BLaER1 treated with 17β-estradiol and CSF1 and Interleukin-3, amounts not matched to agents 10 nM and 100 nM (cell line): ENCODE data around the gene FRY.

Source experiments
- H3K27ac ChIP-seq, 11 experiments: shearing (Covaris generic); formaldehyde crosslinking; 2 replicates each; pipeline ENCODE4 v1.8.1; 2022
- H3K27me3 ChIP-seq, 11 experiments: shearing (Covaris generic); formaldehyde crosslinking; 2 replicates each; pipeline ENCODE4 v1.8.1; 2022
- H3K36me3 ChIP-seq, 11 experiments: shearing (Covaris generic); formaldehyde crosslinking; 2 replicates each; pipeline ENCODE4 v1.8.1; 2022
- H3K4me1 ChIP-seq, 10 experiments: shearing (Covaris generic); formaldehyde crosslinking; 2 replicates each; pipeline ENCODE4 v1.8.1; 2022
- H3K4me2 ChIP-seq, 11 experiments: shearing (Covaris generic); formaldehyde crosslinking; 2 replicates each; pipeline ENCODE4 v1.8.1; 2022
- H3K4me3 ChIP-seq, 10 experiments: shearing (Covaris generic); formaldehyde crosslinking; 2 replicates each; pipeline ENCODE4 v1.8.1; 2022
- H3K9ac ChIP-seq, 11 experiments: shearing (Covaris generic); formaldehyde crosslinking; 2 replicates each; pipeline ENCODE4 v1.8.1; 2022
- H3K9me3 ChIP-seq, 11 experiments: shearing (Covaris generic); formaldehyde crosslinking; replicated peaks in 1 of 11; 2 replicates each; pipeline ENCODE4 v1.8.1; 2022
- H4K20me1 ChIP-seq, 11 experiments: shearing (Covaris generic); formaldehyde crosslinking; 2 replicates each; pipeline ENCODE4 v1.8.1; 2022
- Cebpa-rat ChIP-seq, 11 experiments: shearing (Covaris generic); IDR thresholded peaks; 2 replicates each; pipeline ENCODE4 v1.8.1; 2022

FRY gene

DNA sequence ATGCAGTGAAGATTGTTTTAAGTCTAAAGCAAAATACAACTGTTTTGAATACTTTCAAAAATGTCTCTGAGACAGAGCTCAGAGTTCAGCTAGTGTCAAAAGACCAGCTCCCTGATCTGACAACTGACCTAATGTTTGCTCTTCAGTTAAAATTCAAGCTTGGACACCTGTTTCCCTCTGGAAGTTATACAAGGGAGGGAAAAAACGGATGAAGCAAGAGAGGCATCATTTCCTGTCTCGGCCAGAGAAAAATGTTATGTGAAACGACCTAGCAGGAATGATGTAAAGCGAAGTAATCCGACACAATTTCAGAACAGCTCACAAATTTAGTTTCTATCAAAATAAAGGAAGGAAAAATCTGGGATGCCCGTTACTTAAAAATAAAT, 224.1 kb downstream of the FRY start:
- Histone ChIP-seq H3K9ac (no peak overlapping the region), H3K27ac (no peak overlapping the region), H3K4me2 (no peak overlapping the region), H3K4me1 (0 out of 20 replicates have a peak, but pooled peaks cover 0 to 7% (median 0%) of the 10 kb centered on the region in 10 experiments), H3K4me3 (no peak overlapping the region), H3K27me3 (no peaks in the 10 kb centered on the region), H4K20me1 (no peaks in the 10 kb centered on the region), H3K36me3 (no peaks in the 10 kb centered on the region), H3K9me3 (no peaks in the 10 kb centered on the region)
- no peak for TF ChIP-seq Cebpa-rat (IDR thresholded peaks at IDR 0.05)

DNA sequence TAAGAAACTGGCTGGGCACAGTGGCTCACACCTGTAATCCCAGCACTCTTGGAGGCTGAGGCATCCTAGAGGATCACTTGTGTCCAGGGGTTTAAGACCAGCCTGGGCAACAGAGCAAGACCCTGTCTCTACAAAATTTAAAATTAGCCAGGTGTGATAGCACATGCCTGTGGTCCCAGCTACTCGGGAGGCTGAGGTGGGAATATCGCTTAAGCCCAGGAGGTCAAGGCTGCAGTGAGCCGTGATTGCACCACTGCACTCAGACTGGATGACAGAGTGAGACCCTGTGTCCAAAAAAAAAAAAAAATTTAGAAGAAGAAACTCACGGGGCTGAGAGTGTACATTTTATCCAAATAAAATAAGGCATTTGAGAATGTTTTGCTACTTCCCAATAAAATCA, 224.7 kb downstream of the FRY start:
- H3K36me3 ChIP-seq, result no peaks in the 10 kb centered on the region
- no peak overlapping the region for H3K4me2 ChIP-seq
- no peaks in the 10 kb centered on the region for H3K9me3 ChIP-seq
- H4K20me1 ChIP-seq, result no peaks in the 10 kb centered on the region
- H3K4me3 ChIP-seq, result no peak overlapping the region
- 0 out of 20 replicates have a peak, but pooled peaks cover 0 to 7% (median 0%) of the 10 kb centered on the region in 10 experiments for H3K4me1 ChIP-seq
- TF ChIP-seq Cebpa-rat (IDR thresholded peaks at IDR 0.05), result no peak
- no peak overlapping the region for H3K9ac ChIP-seq
- no peaks in the 10 kb centered on the region for H3K27me3 ChIP-seq
- no peak overlapping the region for H3K27ac ChIP-seq

DNA sequence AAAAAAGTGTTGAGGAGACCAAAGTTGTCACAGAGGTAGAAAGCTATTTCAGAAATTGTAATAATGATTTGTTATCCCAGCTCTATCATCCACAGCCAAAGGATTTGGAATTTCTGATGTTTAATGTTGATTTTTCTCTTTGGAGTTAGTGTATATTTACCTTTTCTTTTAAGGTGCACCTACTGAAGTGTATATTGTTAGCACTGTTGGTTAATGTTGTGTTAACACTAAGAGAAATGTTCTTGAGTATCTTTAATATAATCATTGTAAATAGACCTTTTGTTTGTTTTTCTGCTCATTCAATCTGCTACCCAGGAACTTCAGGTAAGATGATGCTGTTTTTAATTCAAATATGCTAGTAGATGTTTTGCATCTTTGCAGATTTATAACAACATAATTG, 226.1 kb downstream of the FRY start:
- TF ChIP-seq Cebpa-rat (IDR thresholded peaks at IDR 0.05), result no peak
- Histone ChIP-seq H3K4me1 (0 out of 20 replicates have a peak, but pooled peaks cover 0 to 7% (median 0%) of the 10 kb centered on the region in 10 experiments), H3K27me3 (no peaks in the 10 kb centered on the region), H3K4me2 (no peak overlapping the region), H3K27ac (no peak overlapping the region), H3K4me3 (no peak overlapping the region), H4K20me1 (no peaks in the 10 kb centered on the region), H3K9me3 (no peaks in the 10 kb centered on the region), H3K9ac (no peak overlapping the region), H3K36me3 (no peaks in the 10 kb centered on the region)

DNA sequence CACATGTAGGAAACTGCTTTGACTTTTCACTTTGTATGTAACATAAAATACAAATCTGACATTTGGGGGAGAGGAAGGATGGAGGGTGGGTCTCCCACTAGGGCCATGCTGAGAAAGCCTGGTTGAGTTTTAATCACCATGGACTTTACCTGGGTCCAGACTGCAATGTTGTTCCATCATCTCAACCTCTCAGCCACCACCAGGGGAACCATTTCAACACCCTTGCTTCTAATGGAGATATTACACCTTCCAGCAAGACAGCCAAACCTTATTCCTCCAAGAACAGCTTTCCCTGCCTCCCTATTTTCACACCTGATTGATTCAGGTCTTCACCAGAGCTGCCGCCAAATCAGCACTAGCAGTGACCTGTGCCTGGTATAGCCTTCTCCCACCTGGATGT, 227.5 kb downstream of the FRY start:
- Histone ChIP-seq H3K4me1 (0 out of 20 replicates have a peak, but pooled peaks cover 0 to 6% (median 0%) of the 10 kb centered on the region in 10 experiments), H3K27me3 (no peaks in the 10 kb centered on the region), H3K9ac (no peak overlapping the region), H3K9me3 (no peaks in the 10 kb centered on the region), H3K36me3 (no peaks in the 10 kb centered on the region), H3K4me3 (no peak overlapping the region), H4K20me1 (no peaks in the 10 kb centered on the region), H3K27ac (no peak overlapping the region), H3K4me2 (no peak overlapping the region)
- no peak for TF ChIP-seq Cebpa-rat (IDR thresholded peaks at IDR 0.05)

DNA sequence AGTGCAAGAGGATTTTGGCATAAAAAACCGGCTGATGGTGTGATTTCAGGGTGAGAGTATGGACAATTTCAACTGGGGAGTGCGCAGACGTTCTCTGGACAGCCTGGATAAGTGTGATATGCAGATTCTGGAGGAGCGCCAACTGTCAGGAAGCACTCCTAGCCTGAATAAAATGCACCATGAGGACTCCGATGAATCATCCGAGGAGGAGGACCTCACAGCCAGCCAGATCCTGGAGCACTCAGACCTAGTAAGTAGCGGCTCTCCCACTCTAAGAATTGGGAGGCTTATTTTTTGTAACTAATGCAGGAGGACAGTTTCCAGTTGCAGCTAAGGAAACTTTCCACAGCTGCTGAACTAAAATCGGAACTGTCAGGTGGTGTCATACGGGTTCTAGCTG, 230.0 kb downstream of the FRY start:
- no peak for TF ChIP-seq Cebpa-rat (IDR thresholded peaks at IDR 0.05)
- Histone ChIP-seq H4K20me1 (no peaks in the 10 kb centered on the region), H3K4me3 (no peak overlapping the region), H3K27ac (no peak overlapping the region), H3K9me3 (no peaks in the 10 kb centered on the region), H3K9ac (no peak overlapping the region), H3K27me3 (no peaks in the 10 kb centered on the region), H3K36me3 (no peaks in the 10 kb centered on the region), H3K4me2 (no peak overlapping the region), H3K4me1 (no peaks in the 10 kb centered on the region)

DNA sequence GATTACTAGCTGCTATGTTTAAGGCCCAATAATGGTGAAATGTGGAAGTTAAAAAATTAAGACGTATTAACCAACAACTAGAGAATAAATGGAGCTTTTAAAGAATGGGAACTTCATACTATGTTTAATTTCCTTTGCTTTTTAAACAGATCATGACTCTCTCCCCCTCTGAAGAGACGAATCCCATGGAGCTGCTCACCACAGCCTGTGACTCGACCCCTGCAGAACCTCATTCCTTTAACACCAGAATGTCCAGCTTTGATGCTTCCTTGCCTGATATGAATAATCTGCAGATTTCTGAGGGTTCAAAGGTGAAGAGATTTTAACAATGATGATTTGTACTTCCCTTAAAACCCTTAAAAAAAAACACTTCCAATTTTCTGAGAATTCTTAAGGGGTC, 230.6 kb downstream of the FRY start:
- Histone ChIP-seq H3K4me1 (no peaks in the 10 kb centered on the region), H3K9me3 (no peaks in the 10 kb centered on the region), H3K9ac (no peak overlapping the region), H3K27me3 (no peaks in the 10 kb centered on the region), H3K4me2 (no peak overlapping the region), H4K20me1 (no peaks in the 10 kb centered on the region), H3K27ac (no peak overlapping the region), H3K4me3 (no peak overlapping the region), H3K36me3 (no peaks in the 10 kb centered on the region)
- no peak for TF ChIP-seq Cebpa-rat (IDR thresholded peaks at IDR 0.05)

DNA sequence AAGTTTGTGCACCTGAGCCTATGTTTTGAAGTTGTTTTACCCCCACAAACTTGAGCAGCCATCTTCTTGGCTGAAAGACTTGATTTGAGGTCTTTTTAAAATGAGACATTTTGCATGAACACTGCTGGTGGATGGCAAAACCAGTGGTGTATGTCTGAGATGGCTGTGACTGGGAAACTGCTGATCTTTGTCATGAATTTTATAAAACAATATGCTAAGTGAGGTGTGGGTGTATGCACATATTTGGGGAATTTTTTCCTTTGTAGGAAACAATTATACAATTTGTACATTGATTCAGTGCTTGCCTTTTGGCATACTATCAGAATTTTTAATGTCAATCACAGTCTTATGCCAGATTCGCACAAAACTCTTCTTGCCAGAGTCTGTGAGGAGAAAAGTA, 231.0 kb downstream of the FRY start:
- TF ChIP-seq Cebpa-rat (IDR thresholded peaks at IDR 0.05), result no peak
- Histone ChIP-seq H3K4me3 (no peak overlapping the region), H3K9me3 (no peaks in the 10 kb centered on the region), H3K9ac (no peak overlapping the region), H3K36me3 (no peaks in the 10 kb centered on the region), H3K4me2 (no peak overlapping the region), H3K27me3 (no peaks in the 10 kb centered on the region), H3K4me1 (no peaks in the 10 kb centered on the region), H4K20me1 (no peaks in the 10 kb centered on the region), H3K27ac (no peak overlapping the region)

DNA sequence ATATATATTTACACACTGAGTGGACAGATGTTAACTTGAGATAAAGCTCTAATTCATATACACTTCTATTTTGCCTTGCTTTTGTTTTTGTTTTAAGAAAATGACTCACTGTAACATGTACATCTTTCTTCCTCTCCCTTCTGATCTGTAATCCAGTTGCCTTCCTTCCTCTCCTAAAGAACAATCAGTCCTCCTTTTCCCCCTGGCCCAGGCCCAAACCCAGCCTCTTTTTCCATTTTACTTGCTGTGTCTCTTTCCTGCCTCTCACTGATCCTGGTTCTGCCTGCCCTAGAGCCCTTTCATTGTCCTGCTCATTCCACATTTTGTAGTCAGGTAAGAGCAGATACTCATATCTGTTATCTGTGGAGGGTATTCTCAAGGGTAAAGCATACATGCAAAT, 232.8 kb downstream of the FRY start:
- Histone ChIP-seq H3K4me3 (no peak overlapping the region), H4K20me1 (no peaks in the 10 kb centered on the region), H3K27me3 (no peaks in the 10 kb centered on the region), H3K9ac (no peak overlapping the region), H3K4me1 (no peaks in the 10 kb centered on the region), H3K9me3 (no peaks in the 10 kb centered on the region), H3K36me3 (no peaks in the 10 kb centered on the region), H3K4me2 (no peak overlapping the region), H3K27ac (no peak overlapping the region)
- no peak for TF ChIP-seq Cebpa-rat (IDR thresholded peaks at IDR 0.05)

DNA sequence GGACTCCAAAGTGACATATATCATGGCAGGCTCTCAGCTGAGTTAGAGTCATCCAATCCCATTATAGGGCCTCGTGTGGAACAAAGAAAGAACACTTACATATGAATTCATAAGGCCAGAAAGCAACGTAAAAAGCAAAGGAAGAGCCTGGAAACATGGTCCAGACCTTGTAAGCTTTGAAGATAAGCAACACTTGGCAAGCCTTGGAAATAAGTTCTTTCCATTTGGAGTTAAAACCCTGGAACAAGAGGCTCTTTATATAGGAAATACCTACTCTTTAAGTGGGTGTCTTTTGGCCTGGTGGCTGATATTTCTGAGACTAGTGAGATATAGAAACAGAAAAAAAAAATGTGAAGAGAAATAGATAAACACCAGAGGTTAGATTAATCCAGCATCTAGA, 234.2 kb downstream of the FRY start:
- H3K4me1 ChIP-seq, result no peaks in the 10 kb centered on the region
- no peaks in the 10 kb centered on the region for H4K20me1 ChIP-seq
- H3K4me3 ChIP-seq, result no peak overlapping the region
- H3K27ac ChIP-seq, result no peak overlapping the region
- H3K36me3 ChIP-seq, result no peaks in the 10 kb centered on the region
- no peak for TF ChIP-seq Cebpa-rat (IDR thresholded peaks at IDR 0.05)
- H3K4me2 ChIP-seq, result no peak overlapping the region
- H3K27me3 ChIP-seq, result no peaks in the 10 kb centered on the region
- H3K9ac ChIP-seq, result no peak overlapping the region
- no peaks in the 10 kb centered on the region for H3K9me3 ChIP-seq

DNA sequence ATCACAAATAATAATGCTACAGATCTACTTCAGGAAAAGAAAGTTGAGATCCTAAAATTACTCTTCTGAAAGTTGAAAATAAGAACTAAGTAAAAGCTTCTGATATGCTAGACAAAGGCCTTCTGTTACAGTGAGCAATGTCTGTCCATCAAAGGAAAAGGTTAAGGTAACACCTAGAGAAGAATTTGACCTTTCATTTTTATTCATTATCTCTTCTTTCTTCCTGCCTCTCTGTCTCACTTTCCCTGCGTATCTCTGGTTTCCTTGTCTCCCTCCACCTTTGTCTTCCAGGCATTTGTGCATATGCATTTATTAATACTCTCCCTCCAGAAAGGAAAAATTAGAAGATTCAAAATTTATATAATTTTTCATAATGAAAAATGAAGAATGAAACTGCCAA, 234.6 kb downstream of the FRY start:
- Histone ChIP-seq H3K36me3 (no peaks in the 10 kb centered on the region), H3K4me1 (no peaks in the 10 kb centered on the region), H3K9ac (no peak overlapping the region), H3K27ac (no peak overlapping the region), H3K9me3 (no peaks in the 10 kb centered on the region), H3K4me2 (no peak overlapping the region), H3K27me3 (no peaks in the 10 kb centered on the region), H3K4me3 (no peak overlapping the region), H4K20me1 (no peaks in the 10 kb centered on the region)
- no peak for TF ChIP-seq Cebpa-rat (IDR thresholded peaks at IDR 0.05)
